ENCODE results near the gene UBA3. TPM values are rescaled to one million over a fixed set of nuclear protein-coding genes. Genes with fewer than 3 reads are reported as not detected.

UBA3 gene
- total RNA-seq, 1 experiment from 2014 or later = 47.1 TPM

GRCh38 chr3:69016102-69016501, 64.1 kb downstream of the UBA3 start:
- Histone ChIP-seq H3K4me3 (ENCODE audit: low read depth in 2 of 2, low read length in 2 of 2) (no peak overlapping the region), H3K27ac (ENCODE audit: low read length) (no peak overlapping the region), H3K9me3 (ENCODE audit: control insufficient read depth, insufficient read depth, low read depth, low read length) (no peaks in the 10 kb centered on the region), H3K4me1 (ENCODE audit: control insufficient read depth, insufficient read depth, low read length) (peaks cover 4% of the 10 kb centered on the region; the same call in 1 of the 2 replicates), H3K27me3 (ENCODE audit: control insufficient read depth, insufficient read depth, low read length) (no peaks in the 10 kb centered on the region), H3K36me3 (ENCODE audit: control insufficient read depth, insufficient read depth, low read length) (peaks cover 2% of the 10 kb centered on the region; the same call in 1 of the 2 replicates)
- in situ Hi-C loops (cut with HindIII; ENCODE audit: low pct_unique_long_range_greater_than_20kb, low sequenced_read_pairs) (no loop called here), intact Hi-C loops (cut with micrococcal nuclease; ENCODE audit: unreplicated experiment) (no loop called here)
- ChIA-PET CTCF (no interaction called here), POLR2A (no interaction called here)
- DNase-seq (ENCODE audit: low read depth, low spot score) (no peak), ATAC-seq (no peak)
- BruUV-seq (replicated peaks) = no TSS peak
- TF ChIP-seq CTCF (IDR thresholded peaks at IDR 0.05) (no peak), SIN3A (IDR thresholded peaks at IDR 0.05; ENCODE audit: borderline replicate concordance, insufficient read depth, low read depth, low read length) (no peak), TCF7L2 (IDR thresholded peaks at IDR 0.05; ENCODE audit: low read depth, low read length) (no peak), POLR2AphosphoS5 (IDR thresholded peaks at IDR 0.05; ENCODE audit: low read depth, low read length) (no peak)
- TF ChIP-seq, protein P1, sequence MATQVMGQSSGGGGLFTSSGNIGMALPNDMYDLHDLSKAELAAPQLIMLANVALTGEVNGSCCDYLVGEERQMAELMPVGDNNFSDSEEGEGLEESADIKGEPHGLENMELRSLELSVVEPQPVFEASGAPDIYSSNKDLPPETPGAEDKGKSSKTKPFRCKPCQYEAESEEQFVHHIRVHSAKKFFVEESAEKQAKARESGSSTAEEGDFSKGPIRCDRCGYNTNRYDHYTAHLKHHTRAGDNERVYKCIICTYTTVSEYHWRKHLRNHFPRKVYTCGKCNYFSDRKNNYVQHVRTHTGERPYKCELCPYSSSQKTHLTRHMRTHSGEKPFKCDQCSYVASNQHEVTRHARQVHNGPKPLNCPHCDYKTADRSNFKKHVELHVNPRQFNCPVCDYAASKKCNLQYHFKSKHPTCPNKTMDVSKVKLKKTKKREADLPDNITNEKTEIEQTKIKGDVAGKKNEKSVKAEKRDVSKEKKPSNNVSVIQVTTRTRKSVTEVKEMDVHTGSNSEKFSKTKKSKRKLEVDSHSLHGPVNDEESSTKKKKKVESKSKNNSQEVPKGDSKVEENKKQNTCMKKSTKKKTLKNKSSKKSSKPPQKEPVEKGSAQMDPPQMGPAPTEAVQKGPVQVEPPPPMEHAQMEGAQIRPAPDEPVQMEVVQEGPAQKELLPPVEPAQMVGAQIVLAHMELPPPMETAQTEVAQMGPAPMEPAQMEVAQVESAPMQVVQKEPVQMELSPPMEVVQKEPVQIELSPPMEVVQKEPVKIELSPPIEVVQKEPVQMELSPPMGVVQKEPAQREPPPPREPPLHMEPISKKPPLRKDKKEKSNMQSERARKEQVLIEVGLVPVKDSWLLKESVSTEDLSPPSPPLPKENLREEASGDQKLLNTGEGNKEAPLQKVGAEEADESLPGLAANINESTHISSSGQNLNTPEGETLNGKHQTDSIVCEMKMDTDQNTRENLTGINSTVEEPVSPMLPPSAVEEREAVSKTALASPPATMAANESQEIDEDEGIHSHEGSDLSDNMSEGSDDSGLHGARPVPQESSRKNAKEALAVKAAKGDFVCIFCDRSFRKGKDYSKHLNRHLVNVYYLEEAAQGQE (IDR thresholded peaks at IDR 0.05; ENCODE audit: insufficient read depth in 1 of 2, low read depth in 2 of 2, low read length in 1 of 2) = no peak

DNA sequence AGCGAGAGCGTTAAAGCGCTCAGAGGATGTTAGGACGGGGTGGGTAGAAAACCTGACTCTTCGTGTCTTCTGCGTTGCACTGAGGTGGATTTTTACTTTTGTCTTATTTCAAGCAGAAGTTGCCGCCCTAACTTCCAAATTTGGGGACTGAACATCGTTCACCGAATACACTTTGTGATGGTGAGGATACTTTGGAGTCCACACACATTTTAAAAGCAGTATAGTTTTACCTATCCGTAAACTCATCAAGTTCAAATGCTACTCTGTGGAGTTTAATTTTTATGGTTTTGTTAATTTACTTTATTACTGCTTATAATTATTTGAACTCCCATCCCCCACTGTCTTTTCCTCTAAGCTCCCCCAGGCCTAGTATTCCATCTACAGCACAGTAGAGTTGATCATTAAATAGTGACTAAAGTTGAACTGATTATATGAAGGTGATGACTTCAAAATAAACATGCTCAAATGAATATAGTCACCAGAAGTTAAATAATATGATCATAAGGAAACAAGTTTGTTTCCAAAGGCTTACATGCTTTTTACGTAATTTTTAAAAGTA, 66.1 kb downstream of the UBA3 start:
- Histone ChIP-seq H3K4me1 (ENCODE audit: control insufficient read depth, insufficient read depth, low read length) (peaks cover 4% of the 10 kb centered on the region; the same call in 1 of the 2 replicates), H3K4me3 (ENCODE audit: low read depth in 2 of 2, low read length in 2 of 2) (peak overlapping the region; percentile 64 to 65), H3K9me3 (ENCODE audit: control insufficient read depth, insufficient read depth, low read depth, low read length) (no peaks in the 10 kb centered on the region), H3K36me3 (ENCODE audit: control insufficient read depth, insufficient read depth, low read length) (peaks cover 3% of the 10 kb centered on the region; the same call in 1 of the 2 replicates), H3K27ac (ENCODE audit: low read length) (peak overlapping the region; percentile 86), H3K27me3 (ENCODE audit: control insufficient read depth, insufficient read depth, low read length) (no peaks in the 10 kb centered on the region)
- no peak for TF ChIP-seq CTCF (IDR thresholded peaks at IDR 0.05)
- no peak for TF ChIP-seq TCF7L2 (IDR thresholded peaks at IDR 0.05; ENCODE audit: low read depth, low read length)
- no peak for TF ChIP-seq POLR2AphosphoS5 (IDR thresholded peaks at IDR 0.05; ENCODE audit: low read depth, low read length)
- no peak for TF ChIP-seq SIN3A (IDR thresholded peaks at IDR 0.05; ENCODE audit: borderline replicate concordance, insufficient read depth, low read depth, low read length)
- TF ChIP-seq, protein P1 (IDR thresholded peaks at IDR 0.05; ENCODE audit: insufficient read depth in 1 of 2, low read depth in 2 of 2, low read length in 1 of 2) = no peak
- in situ Hi-C loops (cut with HindIII; ENCODE audit: low pct_unique_long_range_greater_than_20kb, low sequenced_read_pairs) = no loop called here
- CTCF ChIA-PET = no interaction called here
- POLR2A ChIA-PET = interaction anchor here (0.6 kb wide), 1 partner anchor 38 kb away, joined by 5 read pairs; the partner anchor contains the start of gene TMF1
- DNase-seq (ENCODE audit: low read depth, low spot score) = no peak
- no TSS peak for BruUV-seq (replicated peaks)
- no peak for ATAC-seq
- intact Hi-C loops (cut with micrococcal nuclease; ENCODE audit: unreplicated experiment) = no loop called here
